GM23248 (cell line): Measurements from ENCODE around the gene GULP1. TPM values are rescaled to one million over a fixed set of nuclear protein-coding genes. Genes with fewer than 3 reads are reported as not detected.

Source experiments
- DNase-seq: peaks from one replicate; pipeline ENCODE4 v3.0.0-alpha.2; 2015
- H2AFZ ChIP-seq: fragments of 200-600 bp; sonication (generic); 2 replicates; pipeline ENCODE4 v1.6.1; 2016; ENCODE audit warnings: antibody characterized with exemption
- H3F3A ChIP-seq: fragments of 200-600 bp; sonication (generic); 2 replicates; pipeline ENCODE4 v1.6.1; 2016; ENCODE audit warnings: mild to moderate bottlenecking, antibody characterized with exemption, mixed run types; ENCODE audit not compliant: insufficient read depth
- H3K27ac ChIP-seq: fragments of 200-600 bp; sonication (generic); 2 replicates; pipeline ENCODE4 v1.5.1; 2016; ENCODE audit warnings: mild to moderate bottlenecking
- H3K27me3 ChIP-seq: fragments of 200-600 bp; sonication (generic); replicated peaks from 2 replicates; pipeline ENCODE4 v1.6.1; 2016; ENCODE audit warnings: mild to moderate bottlenecking; ENCODE audit not compliant: insufficient read depth
- H3K36me3 ChIP-seq: fragments of 200-600 bp; sonication (generic); 2 replicates; pipeline ENCODE4 v1.6.1; 2016; ENCODE audit warnings: low read depth, mild to moderate bottlenecking
- H3K4me1 ChIP-seq: fragments of 200-600 bp; sonication (generic); 2 replicates; pipeline ENCODE4 v1.6.1; 2016; ENCODE audit warnings: mild to moderate bottlenecking; ENCODE audit not compliant: insufficient read depth
- H3K4me2 ChIP-seq: fragments of 200-600 bp; sonication (generic); one replicate; pipeline ENCODE4 v1.6.1; 2016; ENCODE audit warnings: mild to moderate bottlenecking; ENCODE audit not compliant: unreplicated experiment
- H3K4me3 ChIP-seq: fragments of 200-600 bp; sonication (generic); 2 replicates; pipeline ENCODE4 v1.5.1; 2016; ENCODE audit warnings: mild to moderate bottlenecking
- H3K79me2 ChIP-seq: fragments of 200-600 bp; sonication (generic); 2 replicates; pipeline ENCODE4 v1.6.1; 2016; ENCODE audit warnings: mild to moderate bottlenecking; ENCODE audit not compliant: insufficient read depth
- H3K9ac ChIP-seq: fragments of 200-600 bp; sonication (generic); 2 replicates; pipeline ENCODE4 v1.6.1; 2016; ENCODE audit warnings: mild to moderate bottlenecking
- H3K9me2 ChIP-seq: fragments of 200-600 bp; sonication (generic); 2 replicates; pipeline ENCODE4 v1.6.1; 2016; ENCODE audit warnings: mixed run types, mild to moderate bottlenecking, moderate library complexity; ENCODE audit not compliant: insufficient read depth
- H3K9me3 ChIP-seq: fragments of 200-600 bp; sonication (generic); one replicate; pipeline ENCODE4 v1.6.1; 2017; ENCODE audit warnings: low read depth
- H4K20me1 ChIP-seq: fragments of 200-600 bp; sonication (generic); 2 replicates; pipeline ENCODE4 v1.6.0; 2016; ENCODE audit not compliant: insufficient read depth
- EZH2 ChIP-seq: fragments of 200-600 bp; sonication (generic); IDR thresholded peaks from 2 replicates; pipeline ENCODE4 v1.6.1; 2018; ENCODE audit warnings: antibody characterized with exemption, mild to moderate bottlenecking; ENCODE audit not compliant: insufficient read depth, poor library complexity, severe bottlenecking
- EZH2phosphoT487 ChIP-seq: fragments of 200-600 bp; sonication (generic); IDR thresholded peaks from 2 replicates; pipeline ENCODE4 v1.6.1; 2018; ENCODE audit warnings: antibody characterized with exemption, moderate library complexity, mild to moderate bottlenecking, low read depth; ENCODE audit not compliant: insufficient read depth
- WGBS, 2 experiments: methylation state at CpG; one replicate each; pipeline ENCODE4 v1.1.6; 2015 to 2017; ENCODE audit warnings: low lambda C conversion rate in 2 of 2, low coverage in 1 of 2; ENCODE audit errors: missing lambda C conversion rate in 2 of 2; 5-methylcytosine and 5-hydroxymethylcytosine counted together
- in situ Hi-C: fragments of 300-500 bp; cut with MboI; formaldehyde crosslinking; loops from 2 replicates; pipeline ENCODE4 v1.15.0; 2020
- polyA plus RNA-seq: library from polyadenylated mRNA; unstranded; fragments of >200 nt; fragmentation: Nextera tagmentation; extraction: Ambion mirVana; gene quantifications from 2 replicates; pipeline ENCODE4 v1.2.1, GENCODE V29; 2016
- total RNA-seq: library from RNA; depleted of rRNA; stranded (reverse); fragments of >200 nt; shearing (Covaris generic); gene quantifications from 2 replicates; pipeline ENCODE4 v1.2.3, GENCODE V29; 2014

The GULP1 gene
- total and polyA plus RNA-seq, 2 experiments from 2014 or later = 6.1 to 11.9 TPM

DNA sequence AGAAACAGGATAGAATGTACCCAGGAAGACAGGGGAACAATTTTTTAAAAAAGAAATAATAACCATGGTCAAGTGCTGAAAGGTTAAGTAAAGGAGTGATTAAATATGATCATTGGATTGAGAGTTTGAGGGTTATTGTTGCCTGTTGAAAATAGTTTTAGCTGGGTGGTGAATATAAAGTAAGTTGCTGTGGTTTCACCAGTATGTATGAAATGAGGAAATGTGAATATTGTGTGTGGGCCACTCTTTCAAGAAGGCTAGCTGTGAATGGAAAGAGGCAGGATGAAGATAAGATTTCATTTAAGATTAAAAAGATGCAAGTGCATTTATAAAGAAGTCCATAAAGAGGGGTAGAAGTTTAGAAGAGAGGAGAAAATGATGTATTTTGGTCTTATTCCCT lies 53.8 kb downstream of the GULP1 start:
- no peak overlapping the region for H3K27ac ChIP-seq
- no peak overlapping the region for H3K4me2 ChIP-seq
- H3K4me1 ChIP-seq = no peaks in the 10 kb centered on the region
- no peaks in the 10 kb centered on the region for H3K27me3 ChIP-seq
- TF ChIP-seq EZH2phosphoT487 = no peak
- no peak for TF ChIP-seq EZH2
- 0 out of 2 replicates have a peak, but pooled peaks cover 6% of the 10 kb centered on the region for H3K9me2 ChIP-seq
- no peak for DNase-seq
- no peak overlapping the region for H3K9ac ChIP-seq
- H2AFZ ChIP-seq = no peak overlapping the region
- no peaks in the 10 kb centered on the region for H3K79me2 ChIP-seq
- H3K36me3 ChIP-seq = no peaks in the 10 kb centered on the region
- no peaks in the 10 kb centered on the region for H3F3A ChIP-seq
- in situ Hi-C loops = no loop called here
- no peaks in the 10 kb centered on the region for H4K20me1 ChIP-seq
- no peak overlapping the region for H3K4me3 ChIP-seq
- no peaks in the 10 kb centered on the region for H3K9me3 ChIP-seq

DNA sequence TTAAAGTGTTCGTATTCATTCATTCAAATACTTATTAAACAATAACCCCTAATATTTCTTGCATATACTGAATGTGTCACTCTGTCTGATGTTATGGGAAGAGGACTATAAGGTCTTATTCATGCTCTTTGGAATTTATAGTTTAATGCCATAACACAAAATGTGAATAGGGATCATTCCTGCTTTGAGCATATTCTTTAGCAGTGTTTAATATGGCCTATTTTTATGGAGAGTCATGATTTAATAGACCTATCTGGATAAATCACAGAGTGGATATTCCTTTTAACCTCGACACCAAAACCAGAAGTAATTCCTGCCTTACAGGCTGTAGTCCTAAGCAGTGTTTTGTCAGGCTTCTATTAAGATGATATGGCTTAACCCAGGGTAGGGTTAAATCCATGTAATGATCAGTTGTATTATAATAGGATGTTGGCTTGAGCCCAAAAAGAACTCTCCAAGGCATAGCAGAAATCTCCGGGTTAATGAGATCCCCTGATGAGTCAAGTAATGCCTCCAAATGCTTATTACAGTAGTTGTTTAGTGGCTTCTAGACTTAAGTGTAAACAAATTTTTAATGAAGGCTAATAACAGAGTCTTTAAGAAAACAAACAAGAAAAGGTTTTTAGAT lies 54.3 kb downstream of the GULP1 start:
- 69 to 81% methylated on average over 3 of the region's 3 CpGs for WGBS, 2 experiments
- H3K79me2 ChIP-seq = no peaks in the 10 kb centered on the region
- H3K4me2 ChIP-seq = no peak overlapping the region
- no peaks in the 10 kb centered on the region for H3K36me3 ChIP-seq
- H3K9me3 ChIP-seq = no peaks in the 10 kb centered on the region
- H3K4me1 ChIP-seq = no peaks in the 10 kb centered on the region
- H3K27ac ChIP-seq = no peak overlapping the region
- no peak overlapping the region for H3K9ac ChIP-seq
- H3K4me3 ChIP-seq = no peak overlapping the region
- H3K9me2 ChIP-seq = 0 out of 2 replicates have a peak, but pooled peaks cover 6% of the 10 kb centered on the region
- no peak for TF ChIP-seq EZH2phosphoT487
- H3F3A ChIP-seq = no peaks in the 10 kb centered on the region
- in situ Hi-C loops = no loop called here
- H4K20me1 ChIP-seq = no peaks in the 10 kb centered on the region
- no peaks in the 10 kb centered on the region for H3K27me3 ChIP-seq
- no peak overlapping the region for H2AFZ ChIP-seq
- DNase-seq = no peak

DNA sequence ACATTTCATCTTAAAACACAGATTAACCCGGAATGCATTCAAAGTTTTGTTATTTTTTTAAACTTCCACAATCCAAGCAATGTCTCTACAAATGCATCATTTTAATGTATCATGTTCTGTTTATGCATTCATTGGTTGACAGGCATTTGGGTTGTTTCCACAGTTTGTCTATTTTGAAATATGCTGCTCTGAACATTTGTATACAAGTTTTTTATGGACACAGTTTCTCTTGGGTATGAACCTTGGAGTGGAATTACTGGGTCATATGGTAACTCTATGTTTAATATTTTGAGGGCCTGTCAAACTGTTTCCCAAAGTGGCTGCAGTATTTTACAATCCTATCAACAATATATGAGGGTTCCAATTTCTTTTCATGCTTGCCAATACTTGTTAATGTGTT lies 57.3 kb downstream of the GULP1 start:
- Histone ChIP-seq H3K9me3 (no peaks in the 10 kb centered on the region), H3K79me2 (no peaks in the 10 kb centered on the region), H3K9ac (no peak overlapping the region), H3K4me3 (no peak overlapping the region), H3K36me3 (no peaks in the 10 kb centered on the region), H3K27me3 (no peaks in the 10 kb centered on the region), H3K27ac (no peak overlapping the region), H3K4me1 (no peaks in the 10 kb centered on the region), H3K9me2 (0 out of 2 replicates have a peak, but pooled peaks cover 6% of the 10 kb centered on the region), H3K4me2 (no peak overlapping the region), H4K20me1 (no peaks in the 10 kb centered on the region), H3F3A (no peaks in the 10 kb centered on the region), H2AFZ (no peak overlapping the region)
- DNase-seq = no peak
- in situ Hi-C loops = no loop called here
- TF ChIP-seq EZH2 = no peak
- 74 to 91% methylated on average over 1 of the region's 1 CpG for WGBS, 2 experiments

DNA sequence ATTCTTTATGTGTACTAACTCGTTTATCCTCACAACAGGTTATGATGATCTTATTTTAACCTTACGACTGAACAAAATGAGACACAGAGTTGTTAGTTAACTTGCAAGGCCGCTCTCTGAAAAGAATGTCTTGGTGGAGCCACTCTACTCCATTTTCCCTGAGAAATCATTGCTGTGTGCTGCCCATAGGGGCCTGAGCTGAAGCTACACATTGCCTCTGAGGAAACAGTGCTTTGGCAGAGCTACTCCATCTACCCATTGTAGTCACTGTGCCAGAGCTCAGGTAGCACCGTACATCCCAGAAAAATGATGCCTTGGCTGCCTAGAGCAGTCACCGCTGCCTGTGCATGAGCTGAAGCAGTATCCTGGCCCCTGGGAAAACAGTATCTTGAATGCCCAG lies 61.6 kb downstream of the GULP1 start:
- 83% methylated on average over 5 of the region's 5 CpGs for WGBS, 2 experiments
- Histone ChIP-seq H3K4me2 (no peak overlapping the region), H3K4me3 (no peak overlapping the region)

More for the DNA sequence above, 61.6 kb downstream of the GULP1 start:
- TF ChIP-seq EZH2 (no peak), EZH2phosphoT487 (no peak)
- in situ Hi-C loops = no loop called here
- Histone ChIP-seq H3K4me1 (no peaks in the 10 kb centered on the region), H3K9me2 (0 out of 2 replicates have a peak, but pooled peaks cover 6% of the 10 kb centered on the region), H2AFZ (no peak overlapping the region), H4K20me1 (no peaks in the 10 kb centered on the region), H3K9me3 (no peaks in the 10 kb centered on the region), H3K27ac (no peak overlapping the region), H3F3A (no peaks in the 10 kb centered on the region), H3K9ac (no peak overlapping the region), H3K79me2 (no peaks in the 10 kb centered on the region), H3K27me3 (no peaks in the 10 kb centered on the region), H3K36me3 (no peaks in the 10 kb centered on the region)
- DNase-seq = no peak
